Neural cell (in vitro differentiated cells): ENCODE results near the gene TM9SF4. TPM values are rescaled to one million over a fixed set of nuclear protein-coding genes. Genes with fewer than 3 reads are reported as not detected.

Experiments
- H2AFZ ChIP-seq: fragments of 200-600, 300-800 bp; sonication (generic), shearing (Covaris generic); 2 replicates; pipeline ENCODE4 v1.6.0; 2014; ENCODE audit warnings: low read depth, mild to moderate bottlenecking, antibody characterized with exemption, low read length, moderate library complexity
- H3F3A ChIP-seq: fragments of 200-600 bp; shearing (Covaris generic); 2 replicates; pipeline ENCODE4 v1.6.1; 2016; ENCODE audit warnings: mild to moderate bottlenecking, moderate library complexity, mixed read lengths, antibody characterized with exemption, low read length; ENCODE audit not compliant: insufficient read depth, poor library complexity, severe bottlenecking
- H3K27ac ChIP-seq: fragments of 200-600, 300-800 bp; sonication (generic), shearing (Covaris generic); 2 replicates; pipeline ENCODE4 v1.5.1; 2014; ENCODE audit warnings: mild to moderate bottlenecking, low read length, moderate library complexity
- H3K27me3 ChIP-seq: fragments of 300-800, 200-600 bp; sonication (generic), shearing (Covaris generic); 2 replicates; pipeline ENCODE4 v1.6.0; 2014; ENCODE audit warnings: mild to moderate bottlenecking, low read depth, low read length, moderate library complexity; ENCODE audit not compliant: insufficient read depth
- H3K36me3 ChIP-seq: fragments of 300-800, 200-600 bp; sonication (generic), shearing (Covaris generic); 2 replicates; pipeline ENCODE4 v1.5.1; 2014; ENCODE audit warnings: mild to moderate bottlenecking, antibody characterized with exemption, low read length, moderate library complexity; ENCODE audit not compliant: insufficient read depth
- H3K4me2 ChIP-seq: fragments of 300-800, 200-600 bp; sonication (generic), shearing (Covaris generic); 2 replicates; pipeline ENCODE4 v1.6.0; 2014; ENCODE audit warnings: mild to moderate bottlenecking, low read length
- H3K4me3 ChIP-seq: fragments of 300-800, 200-600 bp; sonication (generic), shearing (Covaris generic); 2 replicates; pipeline ENCODE4 v1.5.1; 2014; ENCODE audit warnings: mild to moderate bottlenecking, low read length, moderate library complexity
- H3K79me2 ChIP-seq: fragments of 200-600 bp; shearing (Covaris generic); replicated peaks from 2 replicates; pipeline ENCODE4 v1.6.0; 2014; ENCODE audit warnings: mild to moderate bottlenecking, low read length, moderate library complexity; ENCODE audit not compliant: insufficient read depth
- H3K9ac ChIP-seq: fragments of 300-800, 200-600 bp; sonication (generic), shearing (Covaris generic); 2 replicates; pipeline ENCODE4 v1.6.1; 2016; ENCODE audit warnings: mild to moderate bottlenecking, low read length, mixed read lengths
- H3K9me2 ChIP-seq: fragments of 200-600 bp; shearing (Covaris generic); 2 replicates; pipeline ENCODE4 v1.6.1; 2016; ENCODE audit warnings: mild to moderate bottlenecking, low read length, mixed read lengths; ENCODE audit not compliant: insufficient read depth
- H3K9me3 ChIP-seq: fragments of 200-600, 300-800 bp; sonication (generic), shearing (Covaris generic); 2 replicates; pipeline ENCODE4 v1.6.1; 2016; ENCODE audit warnings: mild to moderate bottlenecking, mixed run types, low read length, moderate library complexity, mixed read lengths
- H4K20me1 ChIP-seq: fragments of 200-600 bp; shearing (Covaris generic); 2 replicates; pipeline ENCODE4 v1.6.1; 2016; ENCODE audit warnings: mild to moderate bottlenecking, mixed run types; ENCODE audit not compliant: insufficient read depth
- CTCF ChIP-seq: fragments of 450-650 bp; IDR thresholded peaks from 2 replicates; pipeline ENCODE4 v1.5.1; 2014; ENCODE audit warnings: antibody characterized with exemption, mild to moderate bottlenecking, moderate library complexity; ENCODE audit not compliant: poor library complexity, severe bottlenecking
- EP300 ChIP-seq: fragments of 450-650 bp; conservative IDR thresholded peaks from 2 replicates; pipeline ENCODE4 v1.6.1; 2014; ENCODE audit warnings: antibody characterized with exemption, mild to moderate bottlenecking, moderate library complexity; ENCODE audit not compliant: poor library complexity, severe bottlenecking
- EZH2 ChIP-seq: fragments of 200-600, 300-800 bp; shearing (Covaris generic), sonication (generic); IDR thresholded peaks from 2 replicates; pipeline ENCODE4 v1.6.1; 2014; ENCODE audit warnings: antibody characterized with exemption, low read length, borderline replicate concordance, mild to moderate bottlenecking; ENCODE audit not compliant: insufficient read depth, poor library complexity, severe bottlenecking
- MXI1 ChIP-seq: fragments of 450-650 bp; conservative IDR thresholded peaks from 2 replicates; pipeline ENCODE4 v1.6.1; 2014; ENCODE audit warnings: antibody characterized with exemption, mild to moderate bottlenecking; ENCODE audit not compliant: poor library complexity, severe bottlenecking
- POLR2AphosphoS5 ChIP-seq: IDR thresholded peaks from 2 replicates; pipeline ENCODE4 v1.6.1; 2012
- RAD21 ChIP-seq: fragments of 450-650 bp; conservative IDR thresholded peaks from 2 replicates; pipeline ENCODE4 v1.6.1; 2014; ENCODE audit warnings: antibody characterized with exemption, mild to moderate bottlenecking, moderate library complexity
- REST ChIP-seq: IDR thresholded peaks from 2 replicates; pipeline ENCODE4 v1.6.1; 2012; ENCODE audit warnings: borderline replicate concordance
- SMC3 ChIP-seq: fragments of 450-650 bp; conservative IDR thresholded peaks from 2 replicates; pipeline ENCODE4 v1.6.1; 2014; ENCODE audit warnings: antibody characterized with exemption, mild to moderate bottlenecking, moderate library complexity; ENCODE audit not compliant: poor library complexity
- TAF1 ChIP-seq: IDR thresholded peaks from 2 replicates; pipeline ENCODE4 v1.6.1; 2012; ENCODE audit warnings: low read depth
- polyA plus RNA-seq: library from polyadenylated mRNA; depleted of rRNA; stranded (reverse); fragments of >200 nt; gene quantifications from 2 replicates; pipeline ENCODE4 v1.2.3, GENCODE V29; 2014

The TM9SF4 gene
- polyA plus RNA-seq, 1 donor from 2014 or later, result 18.3 TPM

GRCh38 chr20:32125506-32125905, 16.0 kb downstream of the TM9SF4 start (continued):
- no peak for TF ChIP-seq MXI1
- TF ChIP-seq SMC3, result no peak

- Histone ChIP-seq H3K9me2 (no peaks in the 10 kb centered on the region), H3K79me2 (peaks cover 9% of the 10 kb centered on the region), H3K27me3 (no peaks in the 10 kb centered on the region), H4K20me1 (no peaks in the 10 kb centered on the region), H2AFZ (no peak overlapping the region), H3K9me3 (no peaks in the 10 kb centered on the region), H3K9ac (no peak overlapping the region), H3K27ac (no peak overlapping the region), H3F3A (no peaks in the 10 kb centered on the region), H3K4me2 (no peak overlapping the region), H3K36me3 (no peaks in the 10 kb centered on the region), H3K4me3 (no peak overlapping the region)
- TF ChIP-seq TAF1 (no peak), RAD21 (no peak), REST (no peak), EP300 (no peak), SMC3 (no peak), CTCF (no peak), MXI1 (no peak), POLR2AphosphoS5 (no peak), EZH2 (no peak)
These were observed 17.4 kb downstream of the TM9SF4 start for GRCh38 chr20:32126919-32127318.

GRCh38 chr20:32127347-32127746, 17.8 kb downstream of the TM9SF4 start:
- Histone ChIP-seq H3K9ac (no peak overlapping the region), H4K20me1 (no peaks in the 10 kb centered on the region)

More at GRCh38 chr20:32127347-32127746, 17.8 kb downstream of the TM9SF4 start:
- H3K27ac ChIP-seq, result no peak overlapping the region
- peaks cover 9% of the 10 kb centered on the region for H3K79me2 ChIP-seq
- no peaks in the 10 kb centered on the region for H3F3A ChIP-seq
- H3K9me2 ChIP-seq, result no peaks in the 10 kb centered on the region
- no peaks in the 10 kb centered on the region for H3K36me3 ChIP-seq
- no peak overlapping the region for H2AFZ ChIP-seq
- H3K9me3 ChIP-seq, result no peaks in the 10 kb centered on the region
- H3K4me3 ChIP-seq, result no peak overlapping the region
- no peak overlapping the region for H3K4me2 ChIP-seq
- H3K27me3 ChIP-seq, result no peaks in the 10 kb centered on the region
- TF ChIP-seq REST, result no peak
- TF ChIP-seq POLR2AphosphoS5, result no peak
- no peak for TF ChIP-seq EP300
- TF ChIP-seq RAD21, result no peak
- no peak for TF ChIP-seq CTCF
- no peak for TF ChIP-seq SMC3
- TF ChIP-seq EZH2, result no peak
- TF ChIP-seq MXI1, result no peak
- TF ChIP-seq TAF1, result no peak
